Smooth muscle cell (in vitro differentiated cells): Measurements from ENCODE around the gene PRKCH. TPM values are rescaled to one million over a fixed set of nuclear protein-coding genes. Genes with fewer than 3 reads are reported as not detected.

Experiments
- DNase-seq: peaks from one replicate; lab custom pipeline; 2025; ENCODE audit not compliant: unreplicated experiment; lab: John Stamatoyannopoulos, UW
- H2AFZ ChIP-seq: fragments of 200-600 bp; sonication (generic); 2 replicates; pipeline ENCODE4 v1.6.0; 2016; ENCODE audit warnings: antibody characterized with exemption, low read depth, mild to moderate bottlenecking
- H3F3A ChIP-seq: fragments of 200-600 bp; sonication (generic); 2 replicates; pipeline ENCODE4 v1.6.0; 2017; ENCODE audit warnings: antibody characterized with exemption, low read depth
- H3K27ac ChIP-seq: fragments of 200-600 bp; sonication (generic); 2 replicates; pipeline ENCODE4 v1.5.1; 2016; ENCODE audit warnings: low read depth, mild to moderate bottlenecking
- H3K27me3 ChIP-seq: fragments of 200-600 bp; sonication (generic); 2 replicates; pipeline ENCODE4 v1.6.1; 2016; ENCODE audit warnings: low read depth, mild to moderate bottlenecking
- H3K36me3 ChIP-seq: fragments of 200-600 bp; sonication (generic); 2 replicates; pipeline ENCODE4 v1.5.1; 2016; ENCODE audit warnings: low read depth
- H3K4me1 ChIP-seq: fragments of 200-600 bp; sonication (generic); 2 replicates; pipeline ENCODE4 v1.5.1; 2016; ENCODE audit warnings: low read depth
- H3K4me2 ChIP-seq: fragments of 200-600 bp; sonication (generic); 2 replicates; pipeline ENCODE4 v1.6.0; 2016; ENCODE audit warnings: mild to moderate bottlenecking
- H3K4me3 ChIP-seq: fragments of 200-600 bp; sonication (generic); 2 replicates; pipeline ENCODE4 v1.5.1; 2016; ENCODE audit warnings: mild to moderate bottlenecking
- H3K79me2 ChIP-seq: fragments of 200-600 bp; sonication (generic); 2 replicates; pipeline ENCODE4 v1.6.0; 2016; ENCODE audit warnings: low read depth, mild to moderate bottlenecking
- H3K9ac ChIP-seq: fragments of 200-600 bp; sonication (generic); 2 replicates; pipeline ENCODE4 v1.6.0; 2016; ENCODE audit warnings: low read depth
- H3K9me3 ChIP-seq: fragments of 200-600 bp; sonication (generic); replicated peaks from 2 replicates; pipeline ENCODE4 v1.5.1; 2016; ENCODE audit warnings: low read depth
- H4K20me1 ChIP-seq: fragments of 200-600 bp; sonication (generic); 2 replicates; pipeline ENCODE4 v1.6.0; 2016; ENCODE audit warnings: low read depth
- CTCF ChIP-seq: fragments of 200-600 bp; sonication (generic); IDR thresholded peaks from 2 replicates; pipeline ENCODE4 v1.5.1; 2017; ENCODE audit warnings: borderline replicate concordance, mild to moderate bottlenecking, antibody characterized with exemption; ENCODE audit not compliant: insufficient read depth, poor library complexity, severe bottlenecking
- whole genome bisulfite sequencing: methylation state at CpG from one replicate; pipeline ENCODE4 v1.1.7; 2016; ENCODE audit warnings: low lambda C conversion rate; 5-methylcytosine and 5-hydroxymethylcytosine counted together
- polyA plus RNA-seq: library from polyadenylated mRNA; unstranded; fragments of >200 nt; fragmentation: Nextera tagmentation; extraction: Ambion mirVana; gene quantifications from 2 replicates; pipeline ENCODE4 v1.2.1, GENCODE V29; 2016
- total RNA-seq: library from RNA; depleted of rRNA; stranded (reverse); fragments of >200 nt; gene quantifications from 2 replicates; pipeline ENCODE4 v1.2.3, GENCODE V29; 2014

Gene PRKCH
- total and polyA plus RNA-seq, 2 experiments from 2014 or later = 1.5 to 7.6 TPM

- no peak overlapping the region for H3K4me2 ChIP-seq
- 92% methylated on average over 6 of the region's 6 CpGs for WGBS
- H3K36me3 ChIP-seq = no peaks in the 10 kb centered on the region
- no peaks in the 10 kb centered on the region for H3K9me3 ChIP-seq
- TF ChIP-seq CTCF = no peak
- H3K27ac ChIP-seq = no peak overlapping the region
- no peak overlapping the region for H3K9ac ChIP-seq
- H4K20me1 ChIP-seq = no peaks in the 10 kb centered on the region
- H3K79me2 ChIP-seq = no peaks in the 10 kb centered on the region
- no peaks in the 10 kb centered on the region for H3K27me3 ChIP-seq
- H2AFZ ChIP-seq = no peak overlapping the region
- H3K4me1 ChIP-seq = peaks cover 7% of the 10 kb centered on the region
- no peak for DNase-seq
- H3K4me3 ChIP-seq = no peak overlapping the region
- H3F3A ChIP-seq = peaks cover 6% of the 10 kb centered on the region
These were observed 197.7 kb downstream of the PRKCH start for GRCh38 chr14:61519106-61519505.

- 100% methylated on average over 1 of the region's 1 CpG for WGBS
- H3K4me2 ChIP-seq = no peak overlapping the region
These were observed 198.4 kb downstream of the PRKCH start for GRCh38 chr14:61519735-61520134.

GRCh38 chr14:61520576-61520975 is 199.2 kb downstream of the PRKCH start:
- H3K4me1 ChIP-seq = peaks cover 16% of the 10 kb centered on the region
- WGBS = 90% methylated on average over 1 of the region's 1 CpG
- no peaks in the 10 kb centered on the region for H3K36me3 ChIP-seq
- H3K27ac ChIP-seq = no peak overlapping the region
- H3K9ac ChIP-seq = no peak overlapping the region
- H3K27me3 ChIP-seq = no peaks in the 10 kb centered on the region
- no peaks in the 10 kb centered on the region for H3K79me2 ChIP-seq
- H2AFZ ChIP-seq = no peak overlapping the region
- no peaks in the 10 kb centered on the region for H4K20me1 ChIP-seq
- H3K9me3 ChIP-seq = no peaks in the 10 kb centered on the region
- peaks cover 9% of the 10 kb centered on the region for H3F3A ChIP-seq
- no peak overlapping the region for H3K4me2 ChIP-seq
- H3K4me3 ChIP-seq = no peak overlapping the region
- no peak for TF ChIP-seq CTCF
- DNase-seq = no peak

More at GRCh38 chr14:61519735-61520134, 198.4 kb downstream of the PRKCH start:
- H3K27ac ChIP-seq = no peak overlapping the region
- H3K9ac ChIP-seq = no peak overlapping the region
- H3K36me3 ChIP-seq = no peaks in the 10 kb centered on the region
- H3K4me3 ChIP-seq = no peak overlapping the region
- no peaks in the 10 kb centered on the region for H3K27me3 ChIP-seq
- H3K4me1 ChIP-seq = peaks cover 13% of the 10 kb centered on the region
- no peaks in the 10 kb centered on the region for H3K9me3 ChIP-seq
- peaks cover 7% of the 10 kb centered on the region for H3F3A ChIP-seq
- no peak overlapping the region for H2AFZ ChIP-seq
- DNase-seq = no peak
- TF ChIP-seq CTCF = no peak
- H4K20me1 ChIP-seq = no peaks in the 10 kb centered on the region
- H3K79me2 ChIP-seq = no peaks in the 10 kb centered on the region

GRCh38 chr14:61521773-61522172 is 200.4 kb downstream of the PRKCH start:
- TF ChIP-seq CTCF = no peak
- no peak overlapping the region for H3K4me2 ChIP-seq
- H3K9ac ChIP-seq = no peak overlapping the region
- no peak overlapping the region for H3K27ac ChIP-seq
- no peak overlapping the region for H2AFZ ChIP-seq
- WGBS = 91% methylated on average over 1 of the region's 1 CpG
- H3K27me3 ChIP-seq = no peaks in the 10 kb centered on the region
- DNase-seq = no peak
- no peak overlapping the region for H3K4me3 ChIP-seq
- no peaks in the 10 kb centered on the region for H3K9me3 ChIP-seq
- H3K36me3 ChIP-seq = no peaks in the 10 kb centered on the region
- no peaks in the 10 kb centered on the region for H4K20me1 ChIP-seq
- no peaks in the 10 kb centered on the region for H3K79me2 ChIP-seq
- H3K4me1 ChIP-seq = peaks cover 17% of the 10 kb centered on the region
- H3F3A ChIP-seq = peaks cover 6% of the 10 kb centered on the region
